ENCODE results near the gene JPT2. TPM values are rescaled to one million over a fixed set of nuclear protein-coding genes. Genes with fewer than 3 reads are reported as not detected.

Gene JPT2
- total RNA-seq, 2 donors from 2014 or later = 56.6 to 75.3 TPM

DNA sequence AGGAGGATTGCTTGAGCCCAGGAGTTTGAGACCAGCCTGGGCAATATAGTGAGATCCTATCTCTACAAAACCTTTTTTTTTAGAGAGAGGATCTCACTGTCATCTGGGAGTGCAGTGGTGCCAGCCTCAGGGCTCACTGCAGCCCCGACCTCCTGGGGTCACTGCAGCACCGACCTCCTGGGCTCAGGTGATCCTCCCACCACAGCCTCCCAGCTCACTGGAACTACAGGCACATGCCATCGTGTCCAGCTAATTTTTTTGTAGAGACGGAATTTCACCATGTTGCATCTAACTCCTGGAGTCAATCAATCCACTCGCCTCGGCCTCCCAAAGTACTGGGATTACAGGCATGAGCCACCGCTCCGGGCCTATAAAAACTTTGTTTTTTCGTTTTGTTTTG is 43.3 kb downstream of the JPT2 start:
- TF ChIP-seq POLR2A (IDR thresholded peaks at IDR 0.05) = no peak
- TF ChIP-seq, protein P1, sequence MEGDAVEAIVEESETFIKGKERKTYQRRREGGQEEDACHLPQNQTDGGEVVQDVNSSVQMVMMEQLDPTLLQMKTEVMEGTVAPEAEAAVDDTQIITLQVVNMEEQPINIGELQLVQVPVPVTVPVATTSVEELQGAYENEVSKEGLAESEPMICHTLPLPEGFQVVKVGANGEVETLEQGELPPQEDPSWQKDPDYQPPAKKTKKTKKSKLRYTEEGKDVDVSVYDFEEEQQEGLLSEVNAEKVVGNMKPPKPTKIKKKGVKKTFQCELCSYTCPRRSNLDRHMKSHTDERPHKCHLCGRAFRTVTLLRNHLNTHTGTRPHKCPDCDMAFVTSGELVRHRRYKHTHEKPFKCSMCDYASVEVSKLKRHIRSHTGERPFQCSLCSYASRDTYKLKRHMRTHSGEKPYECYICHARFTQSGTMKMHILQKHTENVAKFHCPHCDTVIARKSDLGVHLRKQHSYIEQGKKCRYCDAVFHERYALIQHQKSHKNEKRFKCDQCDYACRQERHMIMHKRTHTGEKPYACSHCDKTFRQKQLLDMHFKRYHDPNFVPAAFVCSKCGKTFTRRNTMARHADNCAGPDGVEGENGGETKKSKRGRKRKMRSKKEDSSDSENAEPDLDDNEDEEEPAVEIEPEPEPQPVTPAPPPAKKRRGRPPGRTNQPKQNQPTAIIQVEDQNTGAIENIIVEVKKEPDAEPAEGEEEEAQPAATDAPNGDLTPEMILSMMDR (IDR thresholded peaks at IDR 0.05) = no peak
- TF ChIP-seq POLR2AphosphoS5 (IDR thresholded peaks at IDR 0.05) = no peak
- Histone ChIP-seq H3K27me3 (replicated peaks; ENCODE audit: insufficient read depth) (no peaks in the 10 kb centered on the region), H3K27ac (peak overlapping the region; percentile 47 to 68), H3K9me3 (no peaks in the 10 kb centered on the region), H3K36me3 (no peaks in the 10 kb centered on the region), H3K4me1 (replicated peaks) (peaks cover 8% of the 10 kb centered on the region), H3K4me3 (no peak overlapping the region)
- intact Hi-C loops (cut with DNase I) = no loop called here
- 98% methylated on average over 9 of the region's 9 CpGs for WGBS
- no peak for DNase-seq (ENCODE audit: low spot score)

- peaks cover 8% of the 10 kb centered on the region for H3K4me1 ChIP-seq (replicated peaks)
- TF ChIP-seq, protein P1 (IDR thresholded peaks at IDR 0.05) = peak; percentile 48 to 77 (median 75)
- TF ChIP-seq POLR2A (IDR thresholded peaks at IDR 0.05) (no peak), POLR2AphosphoS5 (IDR thresholded peaks at IDR 0.05) (peak; percentile 22)
- DNase-seq (ENCODE audit: low spot score) = peak; percentile 35
- H3K9me3 ChIP-seq = no peaks in the 10 kb centered on the region
- H3K4me3 ChIP-seq = no peak overlapping the region
- intact Hi-C loops (cut with DNase I) = no loop called here
- WGBS = 50% methylated on average over 6 of the region's 6 CpGs
- no peaks in the 10 kb centered on the region for H3K27me3 ChIP-seq (replicated peaks; ENCODE audit: insufficient read depth)
- H3K36me3 ChIP-seq = peaks cover 0 to 12% of the 10 kb centered on the region in 2 donors
- H3K27ac ChIP-seq = peak overlapping the region; percentile 1 to 68
These were observed 45.5 kb downstream of the JPT2 start for GRCh38 chr16:1723450-1724147.

GRCh38 chr16:1724491-1724890 is 46.4 kb downstream of the JPT2 start:
- Histone ChIP-seq H3K4me1 (replicated peaks) (peaks cover 8% of the 10 kb centered on the region), H3K9me3 (no peaks in the 10 kb centered on the region), H3K27me3 (replicated peaks; ENCODE audit: insufficient read depth) (no peaks in the 10 kb centered on the region), H3K4me3 (no peak overlapping the region), H3K27ac (no peak overlapping the region), H3K36me3 (peaks cover 0 to 21% of the 10 kb centered on the region in 2 donors)
- DNase-seq (ENCODE audit: low spot score) = no peak
- intact Hi-C loops (cut with DNase I) = no loop called here
- WGBS = 90% methylated on average over 12 of the region's 12 CpGs
- no peak for TF ChIP-seq POLR2AphosphoS5 (IDR thresholded peaks at IDR 0.05)
- TF ChIP-seq POLR2A (IDR thresholded peaks at IDR 0.05) = no peak
- TF ChIP-seq, protein P1 (IDR thresholded peaks at IDR 0.05) = no peak

- no peak for DNase-seq (ENCODE audit: low spot score)
- H3K36me3 ChIP-seq = peaks cover 0 to 22% of the 10 kb centered on the region in 2 donors
- H3K27ac ChIP-seq = no peak overlapping the region
- WGBS = 93% methylated on average over 30 of the region's 32 CpGs
- no peaks in the 10 kb centered on the region for H3K9me3 ChIP-seq
- no peak overlapping the region for H3K4me3 ChIP-seq
- intact Hi-C loops (cut with DNase I) = no loop called here
- H3K27me3 ChIP-seq (replicated peaks; ENCODE audit: insufficient read depth) = no peaks in the 10 kb centered on the region
- peaks cover 7% of the 10 kb centered on the region for H3K4me1 ChIP-seq (replicated peaks)
- TF ChIP-seq POLR2AphosphoS5 (IDR thresholded peaks at IDR 0.05) (no peak), POLR2A (IDR thresholded peaks at IDR 0.05) (no peak)
- TF ChIP-seq, protein P1 (IDR thresholded peaks at IDR 0.05) = no peak
These were observed 48.8 kb downstream of the JPT2 start for GRCh38 chr16:1726661-1727502.

Data from prostate gland (tissue), 2 donors.